Tibial artery (tissue), 4 donors: ENCODE results near the gene DDTL.
"Not testable (repeated sequence)": the region's sequence is repeated elsewhere in the genome, so short reads cannot be mapped to it uniquely, and the experiment has no call there.

Experiments used
- DNase-seq, 2 donors: peaks; one replicate each; pipeline ENCODE4 v3.0.0-alpha.2; 2019
- H3K27ac ChIP-seq, 2 donors: fragments of 200-600 bp; sonication (generic) in 1 of 2; 1 replicate in 1 of 2; 2 replicates in 1 of 2; pipeline ENCODE4 v1.5.1; 2018 to 2019; ENCODE audit warnings: mild to moderate bottlenecking in 1 of 2
- H3K27me3 ChIP-seq, 2 donors: fragments of 200-600 bp; sonication (generic) in 1 of 2; one replicate each; pipeline versions ENCODE4 v1.5.1 to v1.6.0; 2016 to 2019
- H3K36me3 ChIP-seq, 3 donors: fragments of 200-600 bp; sonication (generic) in 2 of 3; one replicate each; pipeline ENCODE4 v1.5.1; 2016 to 2019; ENCODE audit warnings: mild to moderate bottlenecking in 2 of 3
- H3K4me1 ChIP-seq, 4 donors: fragments of 200-600 bp; sonication (generic) in 2 of 4; 1 replicate in 3 of 4; 2 replicates in 1 of 4; pipeline ENCODE4 v1.5.1; 2016 to 2019
- H3K4me3 ChIP-seq, 2 donors: fragments of 200-600 bp; sonication (generic) in 1 of 2; 1 replicate in 1 of 2; 2 replicates in 1 of 2; pipeline ENCODE4 v1.5.1; 2018 to 2019; ENCODE audit warnings: mild to moderate bottlenecking in 2 of 2
- H3K9me3 ChIP-seq, 3 donors: fragments of 200-600 bp; sonication (generic) in 1 of 3; one replicate each; pipeline ENCODE4 v1.5.1; 2016 to 2019
- intact Hi-C: fragments of 100-400 bp; cut with DNase I; formaldehyde crosslinking; loops from one replicate; pipeline ENCODE4 v1.15.0; 2023; ENCODE audit warnings: low total_unique reads
- TF ChIP-seq, protein P1 (sequence below), 2 experiments: fragments of 200-600 bp in 1 of 2; fragments of 450-650 bp in 1 of 2; IDR thresholded peaks; one replicate each; pipeline ENCODE4 v1.5.1; 2017 to 2019; ENCODE audit warnings: antibody characterized with exemption in 2 of 2, mild to moderate bottlenecking in 1 of 2, moderate library complexity in 1 of 2

The DDTL gene

GRCh38 chr22:23977304-23977703, 10.6 kb downstream of the DDTL start:
- H3K4me1 ChIP-seq, H3K36me3 ChIP-seq, H3K9me3 ChIP-seq, H3K27me3 ChIP-seq, intact Hi-C loops, H3K27ac ChIP-seq, H3K4me3 ChIP-seq, DNase-seq: not testable (repeated sequence)

DNA sequence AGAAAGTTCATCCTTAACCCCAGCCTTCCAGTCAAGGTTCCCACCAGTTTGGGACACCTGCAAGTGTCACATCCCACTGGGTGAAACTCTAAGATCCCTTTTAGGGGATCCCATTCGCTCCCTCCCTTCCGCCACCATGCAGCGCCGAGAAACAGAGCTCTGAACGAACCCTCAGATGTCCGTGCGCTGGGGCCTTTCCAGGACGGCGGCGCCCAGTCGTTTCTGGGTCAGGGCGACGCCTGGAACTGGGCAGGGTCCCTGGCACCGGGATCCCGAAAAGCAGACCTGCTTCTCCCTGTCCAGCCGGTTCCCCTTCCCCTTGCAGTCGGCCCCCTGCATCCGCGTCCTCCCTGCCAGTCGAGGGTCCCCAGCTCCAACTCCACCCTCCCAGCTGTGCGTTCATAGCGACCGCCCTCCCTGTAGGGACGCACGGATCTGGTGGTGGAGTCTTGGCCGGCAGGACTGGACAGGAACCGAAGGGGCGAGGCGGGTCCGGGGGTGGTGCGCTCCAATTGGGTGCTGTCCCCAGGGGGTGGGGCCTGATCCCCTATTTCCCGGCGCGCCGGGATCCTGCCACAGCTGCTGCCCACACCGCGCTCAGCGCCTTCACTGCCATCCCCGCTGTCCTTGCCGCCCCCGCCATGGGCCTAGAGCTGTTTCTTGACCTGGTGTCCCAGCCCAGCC, 13.0 kb downstream of the DDTL start, which contains the start of gene GSTT2:
TSS of gene GSTT2 (plus strand) at position 578 of the 684 bp plus-strand sequence.
- H3K9me3 ChIP-seq, H3K27me3 ChIP-seq, H3K4me3 ChIP-seq, H3K4me1 ChIP-seq, intact Hi-C loops, DNase-seq, H3K36me3 ChIP-seq, H3K27ac ChIP-seq: not testable (repeated sequence)

DNA sequence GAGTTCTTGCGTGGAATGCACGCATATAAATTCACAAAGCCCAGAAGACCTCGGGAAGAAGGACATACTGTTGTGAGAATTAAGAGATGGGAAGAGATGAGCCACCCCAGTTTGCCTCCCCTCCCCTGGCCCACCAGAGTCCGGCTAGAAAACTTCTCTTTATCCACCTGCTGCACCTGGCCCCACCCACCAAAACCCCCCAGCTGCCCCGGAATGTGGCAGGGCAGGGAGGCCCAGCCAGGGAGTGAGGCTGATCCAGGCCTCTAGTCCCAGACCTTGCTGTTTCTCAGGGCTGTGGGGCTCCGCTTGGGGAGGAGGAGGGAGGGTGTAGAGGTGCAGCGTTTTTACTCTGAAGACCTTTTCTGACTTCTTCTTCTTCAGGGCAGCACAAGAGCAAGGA, 13.9 kb downstream of the DDTL start:
- not testable (repeated sequence) for DNase-seq

GRCh38 chr22:23984430-23984829, 17.7 kb downstream of the DDTL start:
- peaks cover 0 to 3% (median 0%) of the 10 kb centered on the region in 4 donors for H3K4me1 ChIP-seq
- intact Hi-C loops = no loop called here
- H3K4me3 ChIP-seq = no peak overlapping the region
- H3K27ac ChIP-seq = no peak overlapping the region
- H3K27me3 ChIP-seq = no peaks in the 10 kb centered on the region
- no peaks in the 10 kb centered on the region for H3K9me3 ChIP-seq
- no peaks in the 10 kb centered on the region for H3K36me3 ChIP-seq
- DNase-seq = no peak
- TF ChIP-seq, protein P1, sequence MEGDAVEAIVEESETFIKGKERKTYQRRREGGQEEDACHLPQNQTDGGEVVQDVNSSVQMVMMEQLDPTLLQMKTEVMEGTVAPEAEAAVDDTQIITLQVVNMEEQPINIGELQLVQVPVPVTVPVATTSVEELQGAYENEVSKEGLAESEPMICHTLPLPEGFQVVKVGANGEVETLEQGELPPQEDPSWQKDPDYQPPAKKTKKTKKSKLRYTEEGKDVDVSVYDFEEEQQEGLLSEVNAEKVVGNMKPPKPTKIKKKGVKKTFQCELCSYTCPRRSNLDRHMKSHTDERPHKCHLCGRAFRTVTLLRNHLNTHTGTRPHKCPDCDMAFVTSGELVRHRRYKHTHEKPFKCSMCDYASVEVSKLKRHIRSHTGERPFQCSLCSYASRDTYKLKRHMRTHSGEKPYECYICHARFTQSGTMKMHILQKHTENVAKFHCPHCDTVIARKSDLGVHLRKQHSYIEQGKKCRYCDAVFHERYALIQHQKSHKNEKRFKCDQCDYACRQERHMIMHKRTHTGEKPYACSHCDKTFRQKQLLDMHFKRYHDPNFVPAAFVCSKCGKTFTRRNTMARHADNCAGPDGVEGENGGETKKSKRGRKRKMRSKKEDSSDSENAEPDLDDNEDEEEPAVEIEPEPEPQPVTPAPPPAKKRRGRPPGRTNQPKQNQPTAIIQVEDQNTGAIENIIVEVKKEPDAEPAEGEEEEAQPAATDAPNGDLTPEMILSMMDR (IDR thresholded peaks at IDR 0.05) = peak; percentile 44 to 48

More for the DNA sequence above, 13.9 kb downstream of the DDTL start:
- H3K4me1 ChIP-seq, H3K9me3 ChIP-seq, intact Hi-C loops, H3K27ac ChIP-seq, H3K36me3 ChIP-seq, H3K4me3 ChIP-seq, H3K27me3 ChIP-seq: not testable (repeated sequence)

DNA sequence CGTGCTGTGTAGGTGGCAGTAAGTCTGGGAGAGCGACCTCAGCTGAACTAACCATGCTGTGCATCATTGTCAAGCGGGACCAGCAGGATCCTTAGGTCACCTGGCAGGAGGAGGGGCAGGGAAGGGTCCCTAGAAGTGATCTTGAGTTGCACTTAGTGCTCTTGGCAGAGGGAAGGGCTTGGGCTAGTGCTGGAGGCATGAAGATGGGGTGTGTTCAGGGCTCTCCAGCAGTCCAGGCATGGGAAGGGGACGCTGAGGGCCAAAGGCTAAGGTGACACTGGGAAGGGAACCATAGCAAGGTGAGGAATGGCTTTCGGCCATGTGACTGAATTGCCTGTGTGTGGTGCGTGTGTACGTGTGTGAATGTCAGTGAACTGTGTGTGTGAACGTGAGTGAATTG, 19.4 kb downstream of the DDTL start:
- DNase-seq, H3K27ac ChIP-seq, H3K27me3 ChIP-seq, H3K36me3 ChIP-seq, H3K9me3 ChIP-seq, H3K4me3 ChIP-seq, H3K4me1 ChIP-seq, intact Hi-C loops: not testable (repeated sequence)

DNA sequence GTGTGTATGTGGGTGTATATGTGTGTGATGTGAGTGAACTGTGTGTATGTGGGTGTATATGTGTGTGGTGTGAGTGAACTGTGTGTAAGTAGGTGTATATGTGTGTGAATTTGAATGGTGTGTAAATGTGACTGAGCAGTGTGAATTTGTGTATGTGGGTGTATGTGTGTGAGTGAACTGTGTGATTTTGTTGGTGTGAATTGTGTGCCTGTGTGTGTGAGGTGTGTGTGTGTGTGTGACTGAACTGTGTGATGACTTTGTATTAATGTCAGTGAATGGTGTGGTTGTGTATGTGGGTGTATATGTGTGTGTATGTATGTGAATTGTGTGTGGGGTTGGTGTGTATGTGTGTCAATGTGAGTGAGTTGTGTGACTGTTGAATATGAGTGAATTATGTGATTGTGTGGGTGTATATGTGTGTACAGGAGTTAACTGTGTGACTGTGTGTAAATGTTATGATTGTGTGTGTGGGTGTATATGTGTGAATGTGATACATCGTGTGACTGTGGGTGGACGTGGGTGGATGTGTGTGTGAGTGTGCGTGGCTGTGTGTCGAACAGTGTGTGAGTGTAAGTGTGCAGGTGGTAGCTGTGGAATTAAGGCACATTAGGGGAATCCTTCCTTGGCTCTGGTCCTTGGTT, 20.0 kb downstream of the DDTL start:
- intact Hi-C loops, H3K4me1 ChIP-seq, H3K9me3 ChIP-seq, H3K27ac ChIP-seq, H3K36me3 ChIP-seq, H3K4me3 ChIP-seq, H3K27me3 ChIP-seq, DNase-seq: not testable (repeated sequence)

GRCh38 chr22:23989583-23990244, 23.0 kb downstream of the DDTL start:
- H3K27ac ChIP-seq, intact Hi-C loops, H3K36me3 ChIP-seq, H3K4me3 ChIP-seq, H3K9me3 ChIP-seq, H3K27me3 ChIP-seq, DNase-seq, H3K4me1 ChIP-seq: not testable (repeated sequence)

DNA sequence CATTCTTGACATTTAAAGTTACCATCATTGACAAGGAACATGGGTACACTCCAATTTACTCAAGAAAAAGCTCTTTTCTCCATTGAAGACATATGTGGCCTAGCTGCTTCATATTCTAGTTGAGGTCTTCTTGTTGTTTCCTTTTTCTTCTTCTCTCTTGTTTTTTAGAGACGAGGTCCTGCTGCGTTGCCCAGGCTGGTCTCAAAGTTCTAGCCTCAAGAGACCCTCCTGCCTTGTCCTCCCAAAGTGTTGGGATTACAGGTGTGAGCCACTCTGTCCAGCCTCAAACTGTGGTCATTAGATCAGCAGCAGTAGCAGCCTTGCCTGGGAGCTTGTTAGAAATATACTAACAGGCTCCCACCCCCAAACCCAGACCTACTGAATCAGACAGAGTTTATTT, 26.4 kb downstream of the DDTL start:
- H3K36me3 ChIP-seq, H3K27me3 ChIP-seq, intact Hi-C loops, H3K27ac ChIP-seq, DNase-seq, H3K9me3 ChIP-seq, H3K4me1 ChIP-seq, H3K4me3 ChIP-seq: not testable (repeated sequence)

GRCh38 chr22:23993581-23994177, 27.0 kb downstream of the DDTL start:
- H3K4me1 ChIP-seq, intact Hi-C loops, H3K4me3 ChIP-seq, H3K27ac ChIP-seq, H3K9me3 ChIP-seq, H3K36me3 ChIP-seq, DNase-seq, H3K27me3 ChIP-seq: not testable (repeated sequence)
